ENCODE data around the gene USH1C. TPM values are rescaled to one million over a fixed set of nuclear protein-coding genes. Genes with fewer than 3 reads are reported as not detected.

Gene USH1C
- total and polyA plus RNA-seq, 2 of the 4 experiments (the other 2 are of a cell fraction), result not detected

GRCh38 chr11:17458268-17458667 is 85.9 kb downstream of the USH1C start:
- ChIA-PET CTCF (no interaction called here), POLR2A (ENCODE audit: unreplicated experiment) (no interaction called here)
- H2BK15ac ChIP-seq (ENCODE audit: low read depth, low read length), result no peak overlapping the region
- DNase-seq (no peak), ATAC-seq (ENCODE audit: low read depth) (no peak)
- no TSS peak for BruUV-seq (replicated peaks)
- no peak overlapping the region for H3K18ac ChIP-seq (ENCODE audit: low read depth, low read length)
- no peaks in the 10 kb centered on the region for H3K9me3 ChIP-seq (ENCODE audit: control insufficient read depth, insufficient read depth, low read length)
- H2AK5ac ChIP-seq (ENCODE audit: low read depth, low read length), result no peak overlapping the region
- H4K5ac ChIP-seq (ENCODE audit: low read depth, low read length), result no peak overlapping the region
- peaks cover 4% of the 10 kb centered on the region for H3K27me3 ChIP-seq (ENCODE audit: control insufficient read depth, insufficient read depth, low read length)
- no peak overlapping the region for H3K14ac ChIP-seq (replicated peaks; ENCODE audit: low read depth, low read length)
- H3K56ac ChIP-seq (ENCODE audit: extremely low read depth, insufficient read depth, low read length), result no peak overlapping the region
- no peaks in the 10 kb centered on the region for H3K79me1 ChIP-seq (ENCODE audit: low read depth in 1 of 2, low read length in 2 of 2)
- no peak overlapping the region for H2AK9ac ChIP-seq (replicated peaks; ENCODE audit: low read depth, low read length, poor library complexity)
- H3K27ac ChIP-seq (ENCODE audit: insufficient read depth, low read length), result no peak overlapping the region
- no peak overlapping the region for H3K4me2 ChIP-seq (ENCODE audit: low read depth, low read length)
- TF ChIP-seq MXI1 (IDR thresholded peaks at IDR 0.05; ENCODE audit: borderline replicate concordance, low read depth, low read length) (no peak), MAFK (IDR thresholded peaks at IDR 0.05; ENCODE audit: low read depth, low read length) (no peak), BHLHE40 (IDR thresholded peaks at IDR 0.05; ENCODE audit: low read depth, low read length) (no peak), POLR2A (IDR thresholded peaks at IDR 0.05; ENCODE audit: low read depth, low read length) (no peak), MAZ (IDR thresholded peaks at IDR 0.05; ENCODE audit: borderline replicate concordance, low read depth, low read length) (no peak)
- in situ Hi-C loops (cut with MboI; ENCODE audit: low sequenced_read_pairs) (no loop called here), intact Hi-C loops (cut with micrococcal nuclease) (no loop called here), dilution Hi-C loops (cut with HindIII; ENCODE audit: low sequenced_read_pairs, unreplicated experiment) (no loop called here)
- no peaks in the 10 kb centered on the region for H3K4me1 ChIP-seq (ENCODE audit: control insufficient read depth, insufficient read depth, low read length)
- no peak overlapping the region for H3K9ac ChIP-seq (ENCODE audit: low read depth, low read length)
- H2BK20ac ChIP-seq (ENCODE audit: low read depth, low read length), result no peak overlapping the region
- H3K36me3 ChIP-seq (ENCODE audit: control insufficient read depth, insufficient read depth, low read length), result no peaks in the 10 kb centered on the region
- H4K20me1 ChIP-seq (ENCODE audit: insufficient read depth, low read length), result no peaks in the 10 kb centered on the region
- no peak overlapping the region for H3K4ac ChIP-seq (ENCODE audit: low read depth, low read length)
- no peak overlapping the region for H3K4me3 ChIP-seq (ENCODE audit: insufficient read depth, low read depth, low read length)
- H4K91ac ChIP-seq (ENCODE audit: insufficient read depth, low read depth, low read length), result no peak overlapping the region
- WGBS, 2 experiments (ENCODE audit: extremely low coverage in 2 of 2, insufficient read length in 1 of 2), result no CpG with 5 or more reads among the region's 8 CpGs
- H3K23ac ChIP-seq (ENCODE audit: low read depth, low read length), result no peak overlapping the region
- no peaks in the 10 kb centered on the region for H3K9me1 ChIP-seq (ENCODE audit: insufficient read depth, low read length)
- H2AFZ ChIP-seq (replicated peaks; ENCODE audit: low read length, poor library complexity), result no peak overlapping the region
- H2BK120ac ChIP-seq (ENCODE audit: low read depth, low read length), result no peak overlapping the region
- no peak overlapping the region for H2BK5ac ChIP-seq (ENCODE audit: low read depth, low read length, poor library complexity, severe bottlenecking)
- no peak overlapping the region for H4K8ac ChIP-seq (ENCODE audit: low read depth in 2 of 2, low read length in 2 of 2)

Data from IMR-90 (cell line).